Thymus (tissue), 11 donors: ENCODE results near the gene SETMAR. TPM values are rescaled to one million over a fixed set of nuclear protein-coding genes. Genes with fewer than 3 reads are reported as not detected.
A peak's percentile ranks its signal among the peaks of the same experiment; 100 is the strongest.
"Not testable (repeated sequence)": the region's sequence is repeated elsewhere in the genome, so short reads cannot be mapped to it uniquely, and the experiment has no call there.

Source experiments
- DNase-seq, 9 donors: peaks; one replicate each; pipeline ENCODE4 v3.0.0-alpha.2; 2013; ENCODE audit warnings: low spot score in 9 of 9, low read depth in 6 of 9, missing footprints in 1 of 9
- H3K27ac ChIP-seq, 2 donors: one replicate each; pipeline ENCODE4 v1.5.1; 2013; ENCODE audit warnings: control low read depth in 1 of 2, low read depth in 1 of 2, low read length in 1 of 2, mild to moderate bottlenecking in 1 of 2, moderate library complexity in 1 of 2
- H3K27me3 ChIP-seq, 2 donors: one replicate each; pipeline ENCODE4 v1.5.1; 2013; ENCODE audit warnings: low read length in 1 of 2; ENCODE audit not compliant: control insufficient read depth in 2 of 2, insufficient read depth in 1 of 2
- H3K36me3 ChIP-seq, 2 donors: one replicate each; pipeline ENCODE4 v1.5.1; 2013; ENCODE audit warnings: low read length in 1 of 2, mild to moderate bottlenecking in 1 of 2, moderate library complexity in 1 of 2; ENCODE audit not compliant: control insufficient read depth in 2 of 2, insufficient read depth in 2 of 2
- H3K4me1 ChIP-seq, 2 donors: one replicate each; pipeline ENCODE4 v1.5.1; 2013; ENCODE audit warnings: low read length in 2 of 2; ENCODE audit not compliant: control insufficient read depth in 2 of 2, insufficient read depth in 2 of 2
- H3K4me3 ChIP-seq, 2 donors: one replicate each; pipeline ENCODE4 v1.5.1; 2013; ENCODE audit warnings: low read length in 2 of 2, control low read depth in 1 of 2, mild to moderate bottlenecking in 1 of 2
- H3K9me3 ChIP-seq, 2 donors: one replicate each; pipeline ENCODE4 v1.5.1; 2013; ENCODE audit warnings: low read length in 1 of 2, mild to moderate bottlenecking in 1 of 2; ENCODE audit not compliant: control insufficient read depth in 2 of 2, insufficient read depth in 1 of 2
- WGBS: extraction: QIAGEN DNeasy Blood & Tissue Kit; methylation state at CpG from one replicate; pipeline ENCODE4 v1.1.7; 2013; 5-methylcytosine and 5-hydroxymethylcytosine counted together
- polyA plus RNA-seq: library from polyadenylated mRNA; stranded (reverse); fragments of 200-250 nt; gene quantifications from one replicate; pipeline ENCODE4 v1.2.3, GENCODE V29; 2013
- total RNA-seq: library from RNA; stranded (reverse); fragments of 120-200 nt; gene quantifications from one replicate; pipeline ENCODE4 v1.2.4, GENCODE V29; 2013
- donor health status: healthy.

SETMAR gene
- total and polyA plus RNA-seq, 2 donors, result 18.2 to 28.7 TPM

- no peak overlapping the region for H3K27ac ChIP-seq
- DNase-seq, result no peak
- no peaks in the 10 kb centered on the region for H3K36me3 ChIP-seq
- no peaks in the 10 kb centered on the region for H3K9me3 ChIP-seq
- no peaks in the 10 kb centered on the region for H3K27me3 ChIP-seq
- H3K4me1 ChIP-seq, result peaks cover 0 to 5% of the 10 kb centered on the region in 2 donors
- WGBS, result 79% methylated on average over 4 of the region's 4 CpGs
- no peak overlapping the region for H3K4me3 ChIP-seq
Measured at GRCh38 chr3:4289044-4289443, 14.1 kb upstream of the SETMAR start.

GRCh38 chr3:4290272-4290893 lies 12.8 kb upstream of the SETMAR start:
- DNase-seq, result peak in 8 of 9 donors; percentile 18 to 70 (median 48)
- Histone ChIP-seq H3K4me3 (no peak overlapping the region), H3K27me3 (no peaks in the 10 kb centered on the region), H3K36me3 (no peaks in the 10 kb centered on the region), H3K27ac (no peak overlapping the region), H3K9me3 (no peaks in the 10 kb centered on the region), H3K4me1 (peaks cover 0 to 5% of the 10 kb centered on the region in 2 donors)
- 16% methylated on average over 5 of the region's 5 CpGs for WGBS

- WGBS, result 48% methylated on average over 3 of the region's 3 CpGs
- H3K36me3 ChIP-seq, result no peaks in the 10 kb centered on the region
- H3K27me3 ChIP-seq, result no peaks in the 10 kb centered on the region
- peaks cover 0 to 5% of the 10 kb centered on the region in 2 donors for H3K4me1 ChIP-seq
- H3K4me3 ChIP-seq, result no peak overlapping the region
- peak overlapping the region; percentile 62 to 84 for H3K27ac ChIP-seq
- DNase-seq, result peak in 4 of 9 donors; percentile 35 to 44 (median 38)
- H3K9me3 ChIP-seq, result no peaks in the 10 kb centered on the region
Measured at GRCh38 chr3:4292301-4292700, 10.9 kb upstream of the SETMAR start.

GRCh38 chr3:4294616-4295327 lies 8.4 kb upstream of the SETMAR start:
- no peak for DNase-seq
- Histone ChIP-seq H3K27me3 (no peaks in the 10 kb centered on the region), H3K36me3 (no peaks in the 10 kb centered on the region), H3K4me1 (peaks cover 0 to 5% of the 10 kb centered on the region in 2 donors), H3K4me3 (no peak overlapping the region), H3K27ac (no peak overlapping the region), H3K9me3 (no peaks in the 10 kb centered on the region)
- WGBS, result 96% methylated on average over 11 of the region's 11 CpGs

- WGBS, result 98% methylated on average over 5 of the region's 5 CpGs
- H3K9me3 ChIP-seq, H3K27ac ChIP-seq, H3K4me1 ChIP-seq, H3K36me3 ChIP-seq, H3K27me3 ChIP-seq, H3K4me3 ChIP-seq, DNase-seq: not testable (repeated sequence)
Measured at GRCh38 chr3:4296454-4296853, 6.7 kb upstream of the SETMAR start.

- DNase-seq, result no peak
- Histone ChIP-seq H3K27me3 (no peaks in the 10 kb centered on the region), H3K4me3 (no peak overlapping the region), H3K4me1 (peaks cover 0 to 3% of the 10 kb centered on the region in 2 donors), H3K27ac (no peak overlapping the region), H3K9me3 (no peaks in the 10 kb centered on the region), H3K36me3 (no peaks in the 10 kb centered on the region)
- WGBS, result 98% methylated on average over 2 of the region's 2 CpGs
Measured at GRCh38 chr3:4297486-4297885, 5.7 kb upstream of the SETMAR start.

GRCh38 chr3:4302747-4303146 lies 422 bp upstream of the SETMAR start:
- DNase-seq, result no peak
- H3K27ac ChIP-seq, result peak overlapping the region in 1 of 2 donors; percentile 96
- H3K4me1 ChIP-seq, result peaks cover 10 to 19% of the 10 kb centered on the region in 2 donors
- WGBS, result 86% methylated on average over 11 of the region's 11 CpGs
- peak overlapping the region; percentile 71 to 76 for H3K4me3 ChIP-seq
- H3K36me3 ChIP-seq, result no peaks in the 10 kb centered on the region
- H3K9me3 ChIP-seq, result no peaks in the 10 kb centered on the region
- H3K27me3 ChIP-seq, result no peaks in the 10 kb centered on the region

GRCh38 chr3:4305210-4305609 lies 2.0 kb downstream of the SETMAR start:
- 83% methylated on average over 7 of the region's 7 CpGs for whole genome bisulfite sequencing
- H3K4me3 ChIP-seq, H3K27ac ChIP-seq, H3K27me3 ChIP-seq, H3K36me3 ChIP-seq, H3K9me3 ChIP-seq, DNase-seq: not testable (repeated sequence)
- peaks cover 10 to 19% of the 10 kb centered on the region in 2 donors for H3K4me1 ChIP-seq

- 96% methylated on average over 8 of the region's 8 CpGs for WGBS
- Histone ChIP-seq H3K4me1 (peaks cover 10 to 19% of the 10 kb centered on the region in 2 donors), H3K27ac (peak overlapping the region in 1 of 2 donors; percentile 60), H3K36me3 (peaks cover 0 to 10% of the 10 kb centered on the region in 2 donors), H3K27me3 (no peaks in the 10 kb centered on the region), H3K4me3 (no peak overlapping the region), H3K9me3 (no peaks in the 10 kb centered on the region)
- no peak for DNase-seq
Measured at GRCh38 chr3:4306091-4306490, 2.9 kb downstream of the SETMAR start.
